Transverse colon (tissue), 4 donors: ENCODE data around the gene APCDD1.

Experiments
- CTCF ChIP-seq, 5 experiments: fragments of 200-600 bp in 3 of 5; fragments of 450-650 bp in 2 of 5; sonication (generic) in 3 of 5; IDR thresholded peaks; 1 replicate in 2 of 5; 2 replicates in 3 of 5; pipeline ENCODE4 v1.5.1; 2016 to 2017; ENCODE audit warnings: antibody characterized with exemption in 5 of 5, inconsistent platforms in 3 of 5, mild to moderate bottlenecking in 2 of 5, moderate library complexity in 1 of 5
- EP300 ChIP-seq: sonication (generic); formaldehyde crosslinking; IDR thresholded peaks from one replicate; pipeline ENCODE4 v1.6.1; 2017; ENCODE audit warnings: antibody characterized with exemption, low read depth
- POLR2A ChIP-seq: fragments of 450-650 bp; IDR thresholded peaks from one replicate; pipeline ENCODE4 v1.6.1; 2016; ENCODE audit warnings: antibody characterized with exemption, mild to moderate bottlenecking, moderate library complexity
- POLR2AphosphoS5 ChIP-seq, 3 donors: sonication (generic); formaldehyde crosslinking; IDR thresholded peaks; one replicate each; pipeline ENCODE4 v1.6.1; 2016; ENCODE audit warnings: antibody characterized with exemption in 3 of 3

DNA sequence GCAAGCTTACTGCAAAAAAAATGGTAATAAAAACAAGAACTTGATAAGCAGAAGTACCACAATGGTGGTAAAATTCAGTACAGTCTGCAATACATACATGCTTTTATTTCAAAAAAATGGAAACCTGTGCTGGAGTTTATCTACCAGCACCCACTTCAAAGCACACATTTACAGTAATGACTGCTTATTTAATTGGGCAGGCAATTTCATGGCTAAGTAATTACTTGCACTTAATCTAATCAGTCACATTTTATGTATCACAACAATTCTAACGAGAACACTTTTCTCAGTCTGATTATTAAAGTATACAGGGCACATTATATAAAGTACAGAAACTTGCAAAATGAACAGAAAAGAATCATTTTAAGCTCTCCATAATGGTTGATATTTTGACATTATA, 5.2 kb downstream of the APCDD1 start:
- TF ChIP-seq CTCF (IDR thresholded peaks at IDR 0.05) (no peak), EP300 (no peak), POLR2AphosphoS5 (IDR thresholded peaks at IDR 0.05) (no peak), POLR2A (no peak)
